NCI-H1436 (cell line): ENCODE data around the gene RBMXL3.

Source experiments
- DNase-seq: peaks from one replicate; lab custom pipeline; 2025; lab: John Stamatoyannopoulos, UW

The RBMXL3 gene

GRCh38 chrX:115233497-115234455 lies 44.6 kb downstream of the RBMXL3 start, which contains the start of gene LRCH2:
Gene LRCH2 (minus strand): TSS chrX:115234096. CDS start chrX:115234041, 55 bp downstream.
- no peak for DNase-seq

- no peak for DNase-seq
Measured at GRCh38 chrX:115234461-115234860, 45.3 kb downstream of the RBMXL3 start.

GRCh38 chrX:115236560-115236959 lies 47.4 kb downstream of the RBMXL3 start:
- no peak for DNase-seq

GRCh38 chrX:115237056-115237455 lies 47.8 kb downstream of the RBMXL3 start:
- DNase-seq, result no peak
